ENCODE measurements around the gene VANGL2.

VANGL2 gene

DNA sequence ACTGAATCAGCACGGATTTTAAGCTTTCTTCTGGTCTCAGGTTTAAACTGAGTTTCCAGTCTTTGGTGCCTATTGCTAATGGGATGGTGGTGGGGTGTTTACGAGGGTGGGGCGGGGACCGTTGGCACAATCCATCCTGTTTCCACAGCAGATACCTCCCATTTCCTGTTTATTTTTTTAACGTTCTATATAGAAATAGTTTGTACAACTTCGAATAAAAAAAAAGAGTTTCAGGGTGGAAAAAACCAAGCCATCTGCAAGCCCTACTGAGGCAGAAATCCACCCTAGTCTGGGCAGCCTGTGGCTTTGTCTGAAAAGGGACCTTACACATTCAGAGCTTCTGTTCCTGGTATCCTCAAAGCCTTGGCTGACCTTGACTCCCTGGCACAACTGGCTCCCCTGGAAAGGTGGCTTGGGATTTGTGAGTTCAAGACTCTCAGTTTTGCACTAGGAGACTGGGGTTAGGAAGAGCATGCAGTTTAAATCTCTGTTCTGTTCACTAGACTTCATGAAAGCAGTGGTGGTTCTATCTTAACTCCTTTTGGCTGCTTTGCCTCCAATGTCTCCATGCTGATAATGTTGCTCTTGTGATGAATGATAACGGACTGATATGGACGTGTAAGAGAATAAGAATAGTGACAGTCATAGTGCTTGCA is 46.7 kb downstream of the VANGL2 start:
- DNase-seq (ENCODE audit: low read depth in 1 of 2, low spot score in 1 of 2) = no peak
- Histone ChIP-seq H3K27ac (replicated peaks) (no peak overlapping the region), H3K27me3 (ENCODE audit: insufficient read depth, poor library complexity, severe bottlenecking) (no peaks in the 10 kb centered on the region), H3K4me3 (replicated peaks; ENCODE audit: insufficient read depth, low read length) (no peak overlapping the region)
- TF ChIP-seq, protein P1, sequence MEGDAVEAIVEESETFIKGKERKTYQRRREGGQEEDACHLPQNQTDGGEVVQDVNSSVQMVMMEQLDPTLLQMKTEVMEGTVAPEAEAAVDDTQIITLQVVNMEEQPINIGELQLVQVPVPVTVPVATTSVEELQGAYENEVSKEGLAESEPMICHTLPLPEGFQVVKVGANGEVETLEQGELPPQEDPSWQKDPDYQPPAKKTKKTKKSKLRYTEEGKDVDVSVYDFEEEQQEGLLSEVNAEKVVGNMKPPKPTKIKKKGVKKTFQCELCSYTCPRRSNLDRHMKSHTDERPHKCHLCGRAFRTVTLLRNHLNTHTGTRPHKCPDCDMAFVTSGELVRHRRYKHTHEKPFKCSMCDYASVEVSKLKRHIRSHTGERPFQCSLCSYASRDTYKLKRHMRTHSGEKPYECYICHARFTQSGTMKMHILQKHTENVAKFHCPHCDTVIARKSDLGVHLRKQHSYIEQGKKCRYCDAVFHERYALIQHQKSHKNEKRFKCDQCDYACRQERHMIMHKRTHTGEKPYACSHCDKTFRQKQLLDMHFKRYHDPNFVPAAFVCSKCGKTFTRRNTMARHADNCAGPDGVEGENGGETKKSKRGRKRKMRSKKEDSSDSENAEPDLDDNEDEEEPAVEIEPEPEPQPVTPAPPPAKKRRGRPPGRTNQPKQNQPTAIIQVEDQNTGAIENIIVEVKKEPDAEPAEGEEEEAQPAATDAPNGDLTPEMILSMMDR (IDR thresholded peaks at IDR 0.05; ENCODE audit: insufficient read depth, low read length) = no peak
- TF ChIP-seq POLR2AphosphoS5 (IDR thresholded peaks at IDR 0.05; ENCODE audit: low read depth) (no peak), GABPA (IDR thresholded peaks at IDR 0.05; ENCODE audit: low read depth) (no peak), SPI1 (IDR thresholded peaks at IDR 0.05; ENCODE audit: borderline replicate concordance, low read depth) (no peak)
- TF ChIP-seq, protein P2, sequence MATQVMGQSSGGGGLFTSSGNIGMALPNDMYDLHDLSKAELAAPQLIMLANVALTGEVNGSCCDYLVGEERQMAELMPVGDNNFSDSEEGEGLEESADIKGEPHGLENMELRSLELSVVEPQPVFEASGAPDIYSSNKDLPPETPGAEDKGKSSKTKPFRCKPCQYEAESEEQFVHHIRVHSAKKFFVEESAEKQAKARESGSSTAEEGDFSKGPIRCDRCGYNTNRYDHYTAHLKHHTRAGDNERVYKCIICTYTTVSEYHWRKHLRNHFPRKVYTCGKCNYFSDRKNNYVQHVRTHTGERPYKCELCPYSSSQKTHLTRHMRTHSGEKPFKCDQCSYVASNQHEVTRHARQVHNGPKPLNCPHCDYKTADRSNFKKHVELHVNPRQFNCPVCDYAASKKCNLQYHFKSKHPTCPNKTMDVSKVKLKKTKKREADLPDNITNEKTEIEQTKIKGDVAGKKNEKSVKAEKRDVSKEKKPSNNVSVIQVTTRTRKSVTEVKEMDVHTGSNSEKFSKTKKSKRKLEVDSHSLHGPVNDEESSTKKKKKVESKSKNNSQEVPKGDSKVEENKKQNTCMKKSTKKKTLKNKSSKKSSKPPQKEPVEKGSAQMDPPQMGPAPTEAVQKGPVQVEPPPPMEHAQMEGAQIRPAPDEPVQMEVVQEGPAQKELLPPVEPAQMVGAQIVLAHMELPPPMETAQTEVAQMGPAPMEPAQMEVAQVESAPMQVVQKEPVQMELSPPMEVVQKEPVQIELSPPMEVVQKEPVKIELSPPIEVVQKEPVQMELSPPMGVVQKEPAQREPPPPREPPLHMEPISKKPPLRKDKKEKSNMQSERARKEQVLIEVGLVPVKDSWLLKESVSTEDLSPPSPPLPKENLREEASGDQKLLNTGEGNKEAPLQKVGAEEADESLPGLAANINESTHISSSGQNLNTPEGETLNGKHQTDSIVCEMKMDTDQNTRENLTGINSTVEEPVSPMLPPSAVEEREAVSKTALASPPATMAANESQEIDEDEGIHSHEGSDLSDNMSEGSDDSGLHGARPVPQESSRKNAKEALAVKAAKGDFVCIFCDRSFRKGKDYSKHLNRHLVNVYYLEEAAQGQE (IDR thresholded peaks at IDR 0.05; ENCODE audit: insufficient replicate concordance, low read depth) = no peak

DNA sequence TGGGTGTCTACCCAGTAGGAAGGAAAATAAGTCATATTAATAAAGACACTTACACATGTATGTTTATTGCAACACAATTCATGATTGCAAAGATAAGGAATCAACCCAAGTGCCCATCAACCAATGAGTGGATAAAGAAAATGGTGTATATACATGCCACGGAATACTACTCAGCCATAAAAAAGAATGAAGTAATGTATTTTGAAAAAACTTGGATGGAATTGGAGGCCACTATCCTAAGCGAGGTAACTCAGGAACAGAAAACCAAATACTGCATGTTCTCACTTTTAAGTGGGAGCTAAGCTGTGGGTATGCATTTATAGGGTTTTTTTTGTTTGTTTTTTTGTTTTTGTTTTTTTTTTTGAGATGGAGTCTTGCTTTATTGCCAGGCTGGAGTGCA is 49.1 kb downstream of the VANGL2 start:
- DNase-seq (ENCODE audit: low read depth in 1 of 2, low spot score in 1 of 2) = no peak
- TF ChIP-seq, protein P2 (IDR thresholded peaks at IDR 0.05; ENCODE audit: insufficient replicate concordance, low read depth) = no peak
- TF ChIP-seq SPI1 (IDR thresholded peaks at IDR 0.05; ENCODE audit: borderline replicate concordance, low read depth) (no peak), GABPA (IDR thresholded peaks at IDR 0.05; ENCODE audit: low read depth) (no peak), POLR2AphosphoS5 (IDR thresholded peaks at IDR 0.05; ENCODE audit: low read depth) (no peak)
- TF ChIP-seq, protein P1 (IDR thresholded peaks at IDR 0.05; ENCODE audit: insufficient read depth, low read length) = no peak
- no peak overlapping the region for H3K4me3 ChIP-seq (replicated peaks; ENCODE audit: insufficient read depth, low read length)
- H3K27ac ChIP-seq (replicated peaks) = no peak overlapping the region
- H3K27me3 ChIP-seq (ENCODE audit: insufficient read depth, poor library complexity, severe bottlenecking) = no peaks in the 10 kb centered on the region

DNA sequence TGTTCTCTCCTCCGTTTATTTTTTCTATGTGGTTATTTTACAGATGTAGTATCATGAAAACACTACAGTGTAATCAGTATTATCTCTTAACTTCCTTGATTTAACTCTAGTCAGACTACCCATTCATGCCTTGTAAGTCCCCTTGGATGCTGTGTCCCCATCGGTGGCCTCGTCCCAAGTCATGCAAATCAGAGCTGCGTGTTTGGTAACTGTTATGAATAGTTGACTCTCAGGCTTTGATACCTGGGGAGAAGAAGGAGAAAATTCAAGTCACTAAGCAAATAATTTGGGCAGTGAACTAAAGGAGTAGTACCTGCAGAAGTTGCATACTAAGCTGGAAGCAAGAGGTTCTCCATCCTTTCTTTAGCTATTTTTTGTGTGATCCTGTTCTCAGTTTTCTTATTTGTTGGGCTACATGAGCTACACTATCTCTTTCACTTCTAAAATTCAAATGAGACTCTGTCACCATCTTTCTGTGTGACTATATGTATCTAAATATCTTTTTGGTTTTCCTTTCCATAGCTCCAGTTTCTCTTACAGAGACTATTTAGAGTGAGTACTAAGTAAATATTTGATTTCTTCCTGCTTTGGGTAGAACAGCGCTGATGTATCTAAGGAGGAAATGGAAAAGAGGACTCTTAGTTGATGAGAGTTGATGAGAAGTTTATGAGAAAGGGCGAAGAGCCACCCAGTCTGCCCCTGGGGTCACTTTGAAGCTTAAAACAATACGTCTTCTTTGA is 50.9 kb downstream of the VANGL2 start:
- TF ChIP-seq POLR2AphosphoS5 (IDR thresholded peaks at IDR 0.05; ENCODE audit: low read depth) (no peak), GABPA (IDR thresholded peaks at IDR 0.05; ENCODE audit: low read depth) (no peak), SPI1 (IDR thresholded peaks at IDR 0.05; ENCODE audit: borderline replicate concordance, low read depth) (no peak)
- TF ChIP-seq, protein P1 (IDR thresholded peaks at IDR 0.05; ENCODE audit: insufficient read depth, low read length) = no peak
- TF ChIP-seq, protein P2 (IDR thresholded peaks at IDR 0.05; ENCODE audit: insufficient replicate concordance, low read depth) = no peak
- Histone ChIP-seq H3K27me3 (ENCODE audit: insufficient read depth, poor library complexity, severe bottlenecking) (no peaks in the 10 kb centered on the region), H3K27ac (replicated peaks) (no peak overlapping the region), H3K4me3 (replicated peaks; ENCODE audit: insufficient read depth, low read length) (no peak overlapping the region)
- no peak for DNase-seq (ENCODE audit: low read depth in 1 of 2, low spot score in 1 of 2)

Data from HL-60 (cell line).